H1 (cell line): ENCODE data around the gene ASCL1. TPM values are rescaled to one million over a fixed set of nuclear protein-coding genes. Genes with fewer than 3 reads are reported as not detected.
A peak's percentile ranks its signal among the peaks of the same experiment; 100 is the strongest.

Source experiments
- BACH1 ChIP-seq: IDR thresholded peaks from 2 replicates; pipeline ENCODE4 v1.6.1; 2012; ENCODE audit warnings: low read length, improper control_type of control experiment
- CBX8 ChIP-seq: fragments of 300-800, 300-1000 bp; sonication (generic); IDR thresholded peaks from 2 replicates; pipeline ENCODE4 v1.7.1; 2016; ENCODE audit warnings: low read depth, low read length, borderline replicate concordance
- CHD1 ChIP-seq: IDR thresholded peaks from 2 replicates; pipeline ENCODE4 v1.6.1; 2012; ENCODE audit warnings: low read depth, low read length, improper control_type of control experiment
- EZH2 ChIP-seq: fragments of 200-600 bp; sonication (generic); IDR thresholded peaks from 2 replicates; pipeline ENCODE4 v1.7.1; 2012; ENCODE audit warnings: low read depth, mild to moderate bottlenecking, moderate library complexity, low read length, inconsistent platforms; ENCODE audit not compliant: severe bottlenecking
- HDAC2 ChIP-seq, 2 experiments: fragments of 300-600 bp in 1 of 2; sonication (generic) in 1 of 2; IDR thresholded peaks; 2 replicates each; pipeline ENCODE4 v1.6.1; 2011 to 2012; ENCODE audit warnings: low read depth in 2 of 2, low read length in 2 of 2, mild to moderate bottlenecking in 2 of 2, moderate library complexity in 2 of 2, borderline replicate concordance in 1 of 2, inconsistent platforms in 1 of 2
- NRF1 ChIP-seq: IDR thresholded peaks from 2 replicates; pipeline ENCODE4 v1.6.1; 2011; ENCODE audit warnings: mild to moderate bottlenecking, low read depth, low read length, improper control_type of control experiment
- RXRA ChIP-seq: IDR thresholded peaks from 2 replicates; pipeline ENCODE4 v1.6.1; 2011; ENCODE audit warnings: low read depth, mild to moderate bottlenecking, low read length, moderate library complexity; ENCODE audit not compliant: insufficient read depth
- SAP30 ChIP-seq: fragments of 300-600 bp; sonication (generic); IDR thresholded peaks from 2 replicates; pipeline ENCODE4 v1.7.1; 2012; ENCODE audit warnings: low read length, moderate library complexity, mild to moderate bottlenecking, inconsistent platforms; ENCODE audit not compliant: insufficient read depth, insufficient replicate concordance
- SIRT6 ChIP-seq: IDR thresholded peaks from one replicate; pipeline ENCODE4 v1.7.1; 2012; ENCODE audit warnings: low read length, inconsistent platforms
- SIX5 ChIP-seq: IDR thresholded peaks from 2 replicates; pipeline ENCODE4 v1.6.1; 2011; ENCODE audit warnings: mild to moderate bottlenecking, low read depth, low read length
- SP2 ChIP-seq: IDR thresholded peaks from 2 replicates; pipeline ENCODE4 v1.6.1; 2012; ENCODE audit warnings: mild to moderate bottlenecking, low read length, inconsistent platforms
- TAF1 ChIP-seq: IDR thresholded peaks from 2 replicates; pipeline ENCODE4 v1.6.1; 2011; ENCODE audit warnings: mild to moderate bottlenecking, low read depth, low read length
- TAF7 ChIP-seq: optimal IDR thresholded peaks from 2 replicates; pipeline ENCODE3; 2011; ENCODE audit warnings: low read depth, mild to moderate bottlenecking, inconsistent platforms, low read length, moderate library complexity, borderline replicate concordance
- TCF12 ChIP-seq: IDR thresholded peaks from 2 replicates; pipeline ENCODE4 v1.6.1; 2011; ENCODE audit warnings: low read depth, mild to moderate bottlenecking, low read length
- polyA plus RNA-seq, 7 experiments: library from polyadenylated mRNA; depleted of rRNA in 3 of 7; stranded (reverse) in 5 of 7; unstranded in 2 of 7; fragments of >200 nt in 5 of 7; fragments of 200-250 nt in 2 of 7; gene quantifications; 1 replicate in 5 of 7; 2 replicates in 1 of 7; 4 replicates in 1 of 7; pipeline versions ENCODE4 v1.2.1 to v1.2.3, GENCODE V29; 2011 to 2013; ENCODE audit warnings: missing spikeins in 2 of 7, mixed read lengths in 2 of 7
- total RNA-seq: library from RNA; stranded (reverse); fragmentation: NEBNext Ultra II Directional; extraction: Animal tissue kit (Norgen Biotek cat#: 25700); gene quantifications from 2 replicates; pipeline ENCODE4 v1.2.1, GENCODE V29; 2021
- TF ChIP-seq, protein P1 (sequence below): IDR thresholded peaks from 2 replicates; pipeline ENCODE4 v1.6.1; 2012; ENCODE audit warnings: inconsistent platforms

The ASCL1 gene
- total and polyA plus RNA-seq, 2 of the 8 experiments (the other 6 are each of a cell fraction or from before 2014, with no cell fraction given), result 0.12 TPM; not detected in 1

DNA sequence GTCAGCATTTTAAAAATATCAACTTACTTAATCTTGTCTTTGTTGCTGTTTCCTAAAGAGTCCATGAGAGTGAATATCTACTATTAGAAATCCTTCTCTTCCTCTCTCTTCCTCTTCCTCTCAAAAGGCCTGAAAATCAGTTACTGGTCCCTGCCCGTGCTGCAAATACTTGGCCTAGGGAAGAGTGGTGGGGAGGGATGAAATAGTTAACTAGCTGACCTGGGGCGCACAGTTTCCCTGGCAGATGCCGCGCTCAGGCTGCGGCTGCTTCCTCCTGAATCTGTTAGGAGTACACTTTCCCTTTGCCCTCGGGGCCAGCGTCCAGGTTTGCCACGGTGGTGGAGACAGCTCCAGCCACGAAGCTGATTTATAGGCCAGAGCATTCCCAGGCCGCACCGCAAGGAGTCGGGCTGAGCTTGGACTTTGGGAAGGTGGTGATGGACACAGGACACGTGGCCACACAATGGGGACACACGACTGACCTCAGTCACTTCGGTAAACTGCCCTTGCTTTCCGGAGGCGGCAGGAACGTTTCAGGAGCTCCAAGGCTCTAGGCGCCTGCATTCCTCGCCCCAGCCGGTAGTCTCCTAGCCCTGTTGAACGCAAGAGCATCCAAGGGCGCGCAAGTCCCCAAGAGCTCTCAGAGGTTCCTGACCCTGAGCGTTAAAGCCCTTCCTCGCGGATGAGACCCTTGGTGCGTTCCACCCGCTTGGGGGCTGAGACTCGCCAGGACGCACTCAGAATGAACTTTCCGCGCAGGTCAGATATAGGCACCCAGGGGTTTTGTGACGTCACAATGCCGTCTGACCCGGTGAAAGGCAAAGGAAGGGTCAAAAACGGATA lies 7.1 kb upstream of the ASCL1 start (continued):
- TF ChIP-seq SIX5 (no peak), CBX8 (no peak), TAF1 (no peak), SIRT6 (no peak), SP2 (no peak), EZH2 (peak; percentile 69), SAP30 (no peak), TCF12 (no peak), HDAC2 (IDR thresholded peaks at IDR 0.05; ENCODE audit: borderline replicate concordance in 1 of 2, low read depth in 2 of 2, low read length in 2 of 2) (no peak), BACH1 (no peak), TAF7 (no peak), NRF1 (no peak), RXRA (no peak), CHD1 (no peak)
- TF ChIP-seq, protein P1, sequence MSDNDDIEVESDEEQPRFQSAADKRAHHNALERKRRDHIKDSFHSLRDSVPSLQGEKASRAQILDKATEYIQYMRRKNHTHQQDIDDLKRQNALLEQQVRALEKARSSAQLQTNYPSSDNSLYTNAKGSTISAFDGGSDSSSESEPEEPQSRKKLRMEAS, result peak; percentile 96
